Hepatocyte (in vitro differentiated cells): ENCODE data around the gene NEB. TPM values are rescaled to one million over a fixed set of nuclear protein-coding genes. Genes with fewer than 3 reads are reported as not detected.

ENCODE experiments used
- DNase-seq: peaks from one replicate; pipeline ENCODE4 v3.0.0-alpha.2; 2016; ENCODE audit warnings: low spot score
- H2AFZ ChIP-seq: fragments of 200-600 bp; sonication (generic); 2 replicates; pipeline ENCODE4 v1.6.0; 2016; ENCODE audit warnings: antibody characterized with exemption, mild to moderate bottlenecking
- H3K27ac ChIP-seq: fragments of 200-600 bp; sonication (generic); 2 replicates; pipeline ENCODE4 v1.5.1; 2016; ENCODE audit warnings: mild to moderate bottlenecking
- H3K27me3 ChIP-seq: fragments of 200-600 bp; sonication (generic); 2 replicates; pipeline ENCODE4 v1.6.1; 2016
- H3K36me3 ChIP-seq: fragments of 200-600 bp; sonication (generic); replicated peaks from 2 replicates; pipeline ENCODE4 v1.5.1; 2016; ENCODE audit warnings: low read depth; ENCODE audit not compliant: insufficient read depth
- H3K4me1 ChIP-seq: fragments of 200-600 bp; sonication (generic); 2 replicates; pipeline ENCODE4 v1.5.1; 2016; ENCODE audit warnings: mild to moderate bottlenecking, moderate library complexity; ENCODE audit not compliant: insufficient read depth
- H3K4me2 ChIP-seq: fragments of 200-600 bp; sonication (generic); 2 replicates; pipeline ENCODE4 v1.6.0; 2016
- H3K4me3 ChIP-seq: fragments of 200-600 bp; sonication (generic); 2 replicates; pipeline ENCODE4 v1.5.1; 2016; ENCODE audit warnings: mild to moderate bottlenecking
- H3K79me2 ChIP-seq: fragments of 200-600 bp; sonication (generic); 2 replicates; pipeline ENCODE4 v1.6.0; 2017; ENCODE audit warnings: mild to moderate bottlenecking
- H3K9me2 ChIP-seq: fragments of 200-600 bp; sonication (generic); replicated peaks from 2 replicates; pipeline ENCODE4 v1.6.0; 2017; ENCODE audit warnings: mild to moderate bottlenecking; ENCODE audit not compliant: insufficient read depth
- H3K9me3 ChIP-seq: fragments of 200-600 bp; sonication (generic); 2 replicates; pipeline ENCODE4 v1.5.1; 2016; ENCODE audit warnings: low read depth, mild to moderate bottlenecking
- H4K20me1 ChIP-seq: fragments of 200-600 bp; sonication (generic); 2 replicates; pipeline ENCODE4 v1.6.0; 2016; ENCODE audit warnings: mild to moderate bottlenecking; ENCODE audit not compliant: insufficient read depth, poor library complexity, severe bottlenecking
- EZH2 ChIP-seq: fragments of 200-600 bp; sonication (generic); IDR thresholded peaks from 2 replicates; pipeline ENCODE4 v1.6.1; 2016; ENCODE audit warnings: antibody characterized with exemption, mild to moderate bottlenecking, borderline replicate concordance
- EZH2phosphoT487 ChIP-seq: fragments of 200-600 bp; sonication (generic); IDR thresholded peaks from one replicate; pipeline ENCODE4 v1.6.1; 2018; ENCODE audit warnings: antibody characterized with exemption, mild to moderate bottlenecking, low read depth, moderate library complexity; ENCODE audit not compliant: unreplicated experiment, severe bottlenecking
- WGBS: methylation state at CpG from one replicate; pipeline ENCODE4 v1.1.6; 2016; ENCODE audit warnings: low lambda C conversion rate; ENCODE audit errors: missing lambda C conversion rate; 5-methylcytosine and 5-hydroxymethylcytosine counted together
- polyA plus RNA-seq: library from polyadenylated mRNA; unstranded; fragments of >200 nt; fragmentation: Nextera tagmentation; extraction: Ambion mirVana; gene quantifications from 2 replicates; pipeline ENCODE4 v1.2.1, GENCODE V29; 2016
- total RNA-seq: library from RNA; depleted of rRNA; stranded (reverse); fragments of >200 nt; gene quantifications from 2 replicates; pipeline ENCODE4 v1.2.3, GENCODE V29; 2014
- TF ChIP-seq, protein P1 (sequence below): fragments of 200-600 bp; sonication (generic); IDR thresholded peaks from 2 replicates; pipeline ENCODE4 v1.5.1; 2016; ENCODE audit warnings: antibody characterized with exemption, mild to moderate bottlenecking; ENCODE audit not compliant: poor library complexity

Gene NEB
- total and polyA plus RNA-seq, 2 experiments from 2014 or later: 0.75 to 2.2 TPM

DNA sequence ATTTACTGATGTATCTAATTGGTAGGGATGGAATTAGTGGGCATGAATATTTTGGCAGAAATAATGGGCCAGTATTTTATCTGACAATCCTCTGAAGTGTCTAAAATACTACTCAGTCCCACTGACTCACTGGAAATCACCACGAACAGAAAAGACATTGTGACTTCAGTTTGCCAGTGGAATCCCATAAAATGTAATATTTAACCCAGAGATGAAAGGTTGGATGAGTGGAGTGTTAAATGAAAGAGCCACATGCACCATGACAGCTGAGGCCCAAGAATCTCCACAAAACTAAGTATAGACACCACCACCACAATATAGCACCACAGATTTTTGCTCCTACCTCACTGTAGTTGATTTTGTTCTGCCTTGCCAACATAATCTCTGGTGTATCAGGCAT is 103.9 kb downstream of the NEB start:
- no peaks in the 10 kb centered on the region for H3K9me3 ChIP-seq
- DNase-seq: peak; percentile 24
- 31% methylated on average over 1 of the region's 1 CpG for WGBS

DNA sequence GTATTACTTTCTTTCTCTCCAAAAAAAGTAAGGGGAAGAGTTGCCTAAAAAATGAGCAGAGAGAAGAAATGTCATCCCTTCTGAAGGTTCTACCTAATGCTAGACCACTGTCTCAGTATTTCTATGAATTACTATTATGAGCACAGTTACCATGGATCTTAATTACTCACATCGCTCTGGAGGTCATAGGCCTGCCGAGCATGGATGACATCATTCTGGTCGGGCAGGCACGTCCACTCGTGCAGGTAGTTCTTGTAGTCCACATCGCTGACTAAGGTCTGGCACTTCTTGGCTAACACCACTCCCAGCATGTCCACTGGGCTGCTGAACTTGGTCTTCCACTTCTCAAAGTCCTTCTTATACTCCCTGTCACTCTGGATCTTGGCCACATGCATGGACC is 106.9 kb downstream of the NEB start:
- Histone ChIP-seq H3K4me3 (no peak overlapping the region), H3K27me3 (no peaks in the 10 kb centered on the region), H4K20me1 (no peaks in the 10 kb centered on the region), H3K9me3 (no peaks in the 10 kb centered on the region), H3K79me2 (no peaks in the 10 kb centered on the region), H3K36me3 (no peaks in the 10 kb centered on the region), H3K27ac (no peak overlapping the region), H3K9me2 (no peaks in the 10 kb centered on the region), H3K4me1 (peaks cover 5% of the 10 kb centered on the region), H3K4me2 (no peak overlapping the region), H2AFZ (no peak overlapping the region)
- 86% methylated on average over 6 of the region's 6 CpGs for WGBS
- TF ChIP-seq, protein P1, sequence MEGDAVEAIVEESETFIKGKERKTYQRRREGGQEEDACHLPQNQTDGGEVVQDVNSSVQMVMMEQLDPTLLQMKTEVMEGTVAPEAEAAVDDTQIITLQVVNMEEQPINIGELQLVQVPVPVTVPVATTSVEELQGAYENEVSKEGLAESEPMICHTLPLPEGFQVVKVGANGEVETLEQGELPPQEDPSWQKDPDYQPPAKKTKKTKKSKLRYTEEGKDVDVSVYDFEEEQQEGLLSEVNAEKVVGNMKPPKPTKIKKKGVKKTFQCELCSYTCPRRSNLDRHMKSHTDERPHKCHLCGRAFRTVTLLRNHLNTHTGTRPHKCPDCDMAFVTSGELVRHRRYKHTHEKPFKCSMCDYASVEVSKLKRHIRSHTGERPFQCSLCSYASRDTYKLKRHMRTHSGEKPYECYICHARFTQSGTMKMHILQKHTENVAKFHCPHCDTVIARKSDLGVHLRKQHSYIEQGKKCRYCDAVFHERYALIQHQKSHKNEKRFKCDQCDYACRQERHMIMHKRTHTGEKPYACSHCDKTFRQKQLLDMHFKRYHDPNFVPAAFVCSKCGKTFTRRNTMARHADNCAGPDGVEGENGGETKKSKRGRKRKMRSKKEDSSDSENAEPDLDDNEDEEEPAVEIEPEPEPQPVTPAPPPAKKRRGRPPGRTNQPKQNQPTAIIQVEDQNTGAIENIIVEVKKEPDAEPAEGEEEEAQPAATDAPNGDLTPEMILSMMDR: no peak
- TF ChIP-seq EZH2 (no peak), EZH2phosphoT487 (no peak)
- no peak for DNase-seq

More for the DNA sequence above, 103.9 kb downstream of the NEB start:
- Histone ChIP-seq H3K27ac (peak overlapping the region; percentile 45), H3K36me3 (no peaks in the 10 kb centered on the region), H3K4me2 (no peak overlapping the region), H4K20me1 (no peaks in the 10 kb centered on the region), H2AFZ (no peak overlapping the region), H3K27me3 (no peaks in the 10 kb centered on the region), H3K4me3 (no peak overlapping the region), H3K9me2 (no peaks in the 10 kb centered on the region), H3K79me2 (no peaks in the 10 kb centered on the region), H3K4me1 (peaks cover 5% of the 10 kb centered on the region)
- TF ChIP-seq EZH2: no peak
- TF ChIP-seq, protein P1: no peak
- TF ChIP-seq EZH2phosphoT487: no peak

DNA sequence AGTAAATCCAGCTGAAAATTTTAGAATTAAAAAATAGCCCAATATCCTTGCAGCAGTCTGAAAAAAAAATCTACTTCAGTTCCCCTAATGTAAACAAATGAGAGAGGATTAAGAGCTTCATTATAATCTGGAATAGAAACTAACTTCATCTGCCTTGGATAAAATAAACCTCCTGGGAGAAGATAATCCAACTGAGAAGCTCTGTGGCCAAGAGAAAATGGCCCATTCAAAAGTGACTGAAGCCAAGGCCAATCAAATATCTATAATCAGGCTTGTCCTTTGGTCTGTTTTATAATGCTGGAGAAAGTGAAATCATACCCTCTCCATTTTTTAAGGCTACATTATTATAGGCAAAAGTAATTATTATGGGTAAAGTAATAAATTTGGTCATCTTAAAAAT is 110.0 kb downstream of the NEB start:
- H3K4me3 ChIP-seq: no peak overlapping the region
- TF ChIP-seq, protein P1: no peak
- TF ChIP-seq EZH2: no peak
- no peak overlapping the region for H2AFZ ChIP-seq
- H4K20me1 ChIP-seq: no peaks in the 10 kb centered on the region
- no peak for DNase-seq
- no peak overlapping the region for H3K27ac ChIP-seq
- no peaks in the 10 kb centered on the region for H3K9me3 ChIP-seq
- H3K79me2 ChIP-seq: no peaks in the 10 kb centered on the region
- no peaks in the 10 kb centered on the region for H3K36me3 ChIP-seq
- no peak overlapping the region for H3K4me2 ChIP-seq
- H3K27me3 ChIP-seq: no peaks in the 10 kb centered on the region
- H3K4me1 ChIP-seq: no peaks in the 10 kb centered on the region
- no peaks in the 10 kb centered on the region for H3K9me2 ChIP-seq

DNA sequence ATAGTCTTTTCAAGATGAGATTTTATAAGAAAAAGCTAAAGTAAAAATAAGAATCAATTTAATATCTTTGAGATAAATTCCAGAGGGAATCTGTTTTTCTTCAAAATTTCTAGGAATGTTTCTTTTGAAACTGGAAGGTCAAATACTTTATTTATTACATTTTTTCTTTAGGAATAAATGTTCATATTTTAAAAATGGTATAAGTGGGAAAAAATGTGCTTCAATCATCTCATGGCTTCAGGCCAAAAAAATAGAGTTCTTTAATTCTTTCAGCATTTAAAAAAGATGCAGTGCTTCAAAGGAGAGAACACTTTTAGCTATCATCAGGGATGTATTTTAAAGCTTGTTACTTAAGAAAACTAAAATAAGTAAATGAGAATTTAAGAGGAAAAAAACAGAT is 110.6 kb downstream of the NEB start:
- DNase-seq: no peak
- Histone ChIP-seq H4K20me1 (no peaks in the 10 kb centered on the region), H3K79me2 (no peaks in the 10 kb centered on the region), H3K4me1 (no peaks in the 10 kb centered on the region), H3K9me2 (no peaks in the 10 kb centered on the region), H3K4me2 (no peak overlapping the region), H2AFZ (no peak overlapping the region), H3K4me3 (no peak overlapping the region), H3K27ac (no peak overlapping the region), H3K9me3 (no peaks in the 10 kb centered on the region), H3K36me3 (no peaks in the 10 kb centered on the region), H3K27me3 (no peaks in the 10 kb centered on the region)
- TF ChIP-seq EZH2 (no peak), EZH2phosphoT487 (no peak)
- TF ChIP-seq, protein P1: no peak
